Heart left ventricle (tissue), 13 donors: Measurements from ENCODE around the gene CHRM2.

Source experiments
- POLR2A ChIP-seq, 2 donors: fragments of 450-650 bp; IDR thresholded peaks; one replicate each; pipeline ENCODE4 v1.6.1; 2017; ENCODE audit warnings: antibody characterized with exemption in 2 of 2, mild to moderate bottlenecking in 2 of 2, moderate library complexity in 2 of 2
- TF ChIP-seq, protein P1 (sequence below), 12 donors: fragments of 200-600 bp; sonication (generic) in 4 of 12; IDR thresholded peaks; one replicate each; pipeline versions ENCODE4 v1.5.0 to v1.8.0; 2018 to 2022; ENCODE audit warnings: antibody characterized with exemption in 12 of 12, mild to moderate bottlenecking in 5 of 12
- donor health status: ischemic (EF 13 %, LVEDD 7.1; RV severe dilation, severe dysfunction).
- donor health status: DM: no; HTN: yes; CAD: no.
- donor health status: DM: no; HTN: no; CAD: no.
- donor health status: ischemic (EF 25% LVEDD 6.9; RV normal size, moderate dysfunction).
- donor health status: ischemic (EF 25% LVEDD 5.7; RV mildly dilated, moderate dysfunction).
- donor health status: ischemic (EF 35%, LVEDD 5.7; RV mildly dilated, moderate dysfunction).
- donor health status: nonischemic (EF 11% LVEDD 7.7; RV severe dilation, severe dysfunction).
- donor health status: DM: yes; HTN: yes; CAD: no.
- donor health status: PGD.
- donor health status: ischemic (EF 29% LVEDD 5.4; RV normal size, mild dysfunction).
- donor health status: nonischemic (EF 23%, LVEDD 6.1; RV moderate dilation, normal function).

DNA sequence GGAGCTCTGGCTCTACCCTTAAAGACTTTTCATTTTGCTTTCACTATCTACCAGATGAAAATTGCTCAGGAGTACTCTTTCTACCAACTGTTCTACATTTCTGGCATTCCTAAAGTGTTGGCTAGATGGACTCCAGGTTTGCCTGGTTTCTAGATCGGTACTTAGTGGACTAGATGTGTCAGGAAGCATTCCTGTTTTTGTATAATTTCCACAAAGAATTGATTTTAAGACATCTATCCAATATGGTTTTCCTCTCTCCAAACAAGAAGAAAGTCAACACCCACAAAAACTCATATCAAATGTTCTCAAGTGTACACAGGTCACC, 157.7 kb downstream of the CHRM2 start:
- TF ChIP-seq POLR2A (IDR thresholded peaks at IDR 0.05) = no peak
- TF ChIP-seq, protein P1, sequence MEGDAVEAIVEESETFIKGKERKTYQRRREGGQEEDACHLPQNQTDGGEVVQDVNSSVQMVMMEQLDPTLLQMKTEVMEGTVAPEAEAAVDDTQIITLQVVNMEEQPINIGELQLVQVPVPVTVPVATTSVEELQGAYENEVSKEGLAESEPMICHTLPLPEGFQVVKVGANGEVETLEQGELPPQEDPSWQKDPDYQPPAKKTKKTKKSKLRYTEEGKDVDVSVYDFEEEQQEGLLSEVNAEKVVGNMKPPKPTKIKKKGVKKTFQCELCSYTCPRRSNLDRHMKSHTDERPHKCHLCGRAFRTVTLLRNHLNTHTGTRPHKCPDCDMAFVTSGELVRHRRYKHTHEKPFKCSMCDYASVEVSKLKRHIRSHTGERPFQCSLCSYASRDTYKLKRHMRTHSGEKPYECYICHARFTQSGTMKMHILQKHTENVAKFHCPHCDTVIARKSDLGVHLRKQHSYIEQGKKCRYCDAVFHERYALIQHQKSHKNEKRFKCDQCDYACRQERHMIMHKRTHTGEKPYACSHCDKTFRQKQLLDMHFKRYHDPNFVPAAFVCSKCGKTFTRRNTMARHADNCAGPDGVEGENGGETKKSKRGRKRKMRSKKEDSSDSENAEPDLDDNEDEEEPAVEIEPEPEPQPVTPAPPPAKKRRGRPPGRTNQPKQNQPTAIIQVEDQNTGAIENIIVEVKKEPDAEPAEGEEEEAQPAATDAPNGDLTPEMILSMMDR (IDR thresholded peaks at IDR 0.05) = no peak
